GM12874 (cell line): ENCODE data around the gene LIPT2.

Experiments
- TF ChIP-seq, protein P1 (sequence below): IDR thresholded peaks from 2 replicates; pipeline ENCODE4 v1.5.1; 2011; ENCODE audit warnings: low read depth, mild to moderate bottlenecking, control low read depth, low read length, moderate library complexity; ENCODE audit not compliant: insufficient read depth

The LIPT2 gene

GRCh38 chr11:74492084-74492483, 1.4 kb downstream of the LIPT2 start:
- TF ChIP-seq, protein P1, sequence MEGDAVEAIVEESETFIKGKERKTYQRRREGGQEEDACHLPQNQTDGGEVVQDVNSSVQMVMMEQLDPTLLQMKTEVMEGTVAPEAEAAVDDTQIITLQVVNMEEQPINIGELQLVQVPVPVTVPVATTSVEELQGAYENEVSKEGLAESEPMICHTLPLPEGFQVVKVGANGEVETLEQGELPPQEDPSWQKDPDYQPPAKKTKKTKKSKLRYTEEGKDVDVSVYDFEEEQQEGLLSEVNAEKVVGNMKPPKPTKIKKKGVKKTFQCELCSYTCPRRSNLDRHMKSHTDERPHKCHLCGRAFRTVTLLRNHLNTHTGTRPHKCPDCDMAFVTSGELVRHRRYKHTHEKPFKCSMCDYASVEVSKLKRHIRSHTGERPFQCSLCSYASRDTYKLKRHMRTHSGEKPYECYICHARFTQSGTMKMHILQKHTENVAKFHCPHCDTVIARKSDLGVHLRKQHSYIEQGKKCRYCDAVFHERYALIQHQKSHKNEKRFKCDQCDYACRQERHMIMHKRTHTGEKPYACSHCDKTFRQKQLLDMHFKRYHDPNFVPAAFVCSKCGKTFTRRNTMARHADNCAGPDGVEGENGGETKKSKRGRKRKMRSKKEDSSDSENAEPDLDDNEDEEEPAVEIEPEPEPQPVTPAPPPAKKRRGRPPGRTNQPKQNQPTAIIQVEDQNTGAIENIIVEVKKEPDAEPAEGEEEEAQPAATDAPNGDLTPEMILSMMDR: no peak

DNA sequence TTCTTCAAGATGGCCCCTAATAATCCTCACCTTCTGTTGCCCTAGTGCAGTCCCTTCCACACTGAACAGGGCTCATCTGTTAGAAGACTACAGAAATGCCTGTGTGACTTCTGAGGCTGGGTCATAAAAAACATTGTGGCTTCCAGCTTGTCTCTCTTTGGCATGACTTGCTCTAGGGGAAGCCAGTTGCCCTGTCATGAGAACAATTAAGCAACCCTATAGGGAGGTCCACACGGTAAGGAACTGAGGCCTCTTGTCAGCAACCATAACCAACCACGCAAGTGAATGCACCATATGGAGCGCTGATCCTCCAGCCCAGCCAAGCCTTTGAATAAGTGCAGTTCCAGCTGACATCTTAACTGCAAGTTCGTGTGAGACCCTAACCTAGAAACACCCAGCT, 2.6 kb downstream of the LIPT2 start:
- TF ChIP-seq, protein P1: no peak

- TF ChIP-seq, protein P1: peak; percentile 42
Measured at GRCh38 chr11:74487875-74488274, 5.6 kb downstream of the LIPT2 start.

DNA sequence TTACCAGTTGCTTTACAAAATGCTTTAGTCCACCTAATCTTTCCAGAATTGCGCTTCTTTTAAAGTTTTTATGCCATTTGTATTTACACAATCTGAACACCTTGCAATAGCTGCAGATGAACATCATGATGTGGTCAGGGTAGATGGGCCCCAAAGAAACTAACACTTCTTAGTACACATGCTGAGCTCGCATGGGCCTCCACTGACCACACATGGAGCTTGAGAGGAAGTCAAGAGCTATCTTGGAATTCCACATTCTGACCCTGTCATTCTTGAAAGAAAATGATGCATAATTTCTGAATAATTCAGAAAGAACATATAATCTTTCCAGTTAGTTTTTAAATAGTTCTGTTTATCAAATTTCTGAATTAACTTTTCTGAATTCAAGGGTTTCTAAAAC, 7.7 kb downstream of the LIPT2 start:
- TF ChIP-seq, protein P1: no peak

DNA sequence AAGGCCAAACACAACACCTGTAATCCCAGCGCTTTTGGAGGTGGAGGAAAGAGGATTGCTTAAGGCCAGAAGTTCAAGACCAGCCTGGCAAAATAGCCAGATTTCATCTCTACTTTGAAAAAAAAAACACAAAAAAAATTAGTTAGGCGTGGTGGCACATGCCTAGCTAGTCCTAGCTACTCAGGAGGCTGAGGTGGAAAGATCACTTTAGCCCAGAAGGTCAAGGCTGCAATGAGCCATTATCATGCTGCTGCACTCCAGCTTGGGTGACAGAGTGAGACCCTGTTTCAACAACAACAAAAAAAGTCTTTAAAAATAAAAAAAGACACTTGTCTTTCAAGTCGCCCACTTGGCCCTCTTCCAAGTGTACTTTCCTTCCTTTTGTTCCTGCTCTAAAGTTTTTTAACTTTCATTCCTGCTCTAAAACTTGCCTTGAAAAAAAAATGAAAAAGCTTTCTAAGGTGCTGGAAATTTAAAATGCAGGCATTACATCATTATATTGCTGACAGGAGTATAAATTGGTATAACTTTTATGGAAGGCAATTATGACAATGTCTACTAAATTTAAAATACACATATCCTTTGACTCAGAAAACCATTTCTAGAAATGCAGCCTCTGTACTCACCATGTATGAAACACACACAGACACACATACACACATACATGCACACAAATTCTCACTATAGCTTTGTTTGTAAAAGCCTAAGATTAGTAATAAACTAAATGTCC, 12.7 kb downstream of the LIPT2 start:
- TF ChIP-seq, protein P1: no peak

DNA sequence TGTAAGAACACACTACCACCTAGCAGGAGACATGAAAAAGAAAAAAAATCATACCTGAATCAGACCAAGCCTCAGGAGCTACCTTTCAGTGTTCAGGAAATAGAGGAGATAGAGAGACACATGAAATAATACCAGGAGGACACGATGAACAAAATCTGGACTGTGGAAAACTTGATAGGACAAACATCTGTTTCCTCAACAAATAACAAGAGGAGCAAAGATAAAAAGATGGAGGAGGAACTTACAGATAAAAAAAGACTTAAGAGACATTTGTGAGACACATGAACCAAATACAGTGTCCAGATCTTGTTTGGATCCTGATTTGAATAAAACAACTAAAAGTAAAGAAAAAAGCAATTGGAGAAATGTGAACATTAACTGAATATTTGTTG, 13.8 kb downstream of the LIPT2 start:
- TF ChIP-seq, protein P1: no peak

DNA sequence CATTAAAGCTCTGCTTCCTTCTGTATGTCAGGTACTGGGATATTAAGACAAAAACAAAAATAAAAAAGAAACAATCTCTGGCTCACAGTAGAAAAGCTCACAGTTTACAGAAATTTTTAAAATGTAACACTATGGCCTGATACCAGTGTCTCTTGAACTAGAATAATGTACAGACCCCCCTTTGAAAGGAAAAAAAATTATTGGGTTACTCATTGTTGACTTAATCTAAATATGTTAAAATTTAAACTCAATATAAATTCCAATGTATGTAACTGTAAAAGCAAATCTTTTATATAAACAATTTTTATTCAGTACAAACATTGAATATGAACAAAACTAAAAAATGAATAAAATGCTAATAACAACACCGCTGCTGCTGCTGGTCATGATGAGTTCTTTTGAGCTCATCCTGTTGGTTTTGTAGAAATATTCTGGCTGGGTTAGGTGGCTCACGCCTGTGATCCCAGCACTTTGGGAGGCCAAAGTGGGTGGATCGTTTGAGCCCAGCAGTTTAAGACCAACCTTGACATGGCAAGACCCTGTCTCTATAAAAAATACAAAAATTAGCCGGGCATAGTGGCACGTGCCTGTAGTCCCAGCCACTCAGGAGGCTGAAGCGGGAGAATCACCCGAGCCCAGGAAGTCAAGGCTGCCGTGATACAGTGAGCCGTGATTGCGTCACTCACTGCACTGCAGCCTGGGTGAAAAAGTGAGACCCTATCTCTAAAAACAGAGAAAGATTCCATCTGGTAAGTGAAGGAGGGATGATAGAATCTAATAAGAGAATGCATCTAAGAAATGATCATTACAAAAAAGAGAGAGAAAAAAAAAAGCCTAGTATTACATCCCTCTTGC, 14.4 kb downstream of the LIPT2 start:
- TF ChIP-seq, protein P1: no peak
